ENCODE data around the gene PPL. TPM values are rescaled to one million over a fixed set of nuclear protein-coding genes. Genes with fewer than 3 reads are reported as not detected.

The PPL gene
- total and polyA plus RNA-seq, 2 of the 8 experiments (the other 6 are each of a cell fraction or from before 2014, with no cell fraction given), result 11.3 to 29.5 TPM

DNA sequence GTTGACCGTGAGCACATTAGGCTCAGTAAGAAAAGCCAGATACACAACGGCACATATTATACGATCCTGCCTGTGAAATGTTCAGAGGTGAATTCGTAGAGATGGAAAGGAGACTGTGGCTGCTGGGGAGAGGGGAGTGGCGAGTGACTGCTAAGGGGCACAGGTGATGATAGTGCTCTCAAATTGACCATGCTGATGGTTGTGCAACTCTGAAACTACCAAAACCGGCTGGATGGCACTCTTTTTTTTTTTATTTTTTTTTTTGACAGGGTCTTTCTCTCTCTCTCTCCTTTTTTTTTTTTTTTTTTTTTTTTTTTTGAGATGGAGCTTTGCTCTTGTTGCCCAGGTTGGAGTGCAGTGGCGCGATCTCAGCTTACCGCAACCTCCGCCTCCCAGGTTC is 13.0 kb upstream of the PPL start (continued):
- TF ChIP-seq ATF2 (IDR thresholded peaks at IDR 0.05; ENCODE audit: low read length), result no peak
- TF ChIP-seq MAX (IDR thresholded peaks at IDR 0.05), result no peak
- no peak for TF ChIP-seq SP4 (IDR thresholded peaks at IDR 0.05; ENCODE audit: low read length)
- TF ChIP-seq, protein P1, sequence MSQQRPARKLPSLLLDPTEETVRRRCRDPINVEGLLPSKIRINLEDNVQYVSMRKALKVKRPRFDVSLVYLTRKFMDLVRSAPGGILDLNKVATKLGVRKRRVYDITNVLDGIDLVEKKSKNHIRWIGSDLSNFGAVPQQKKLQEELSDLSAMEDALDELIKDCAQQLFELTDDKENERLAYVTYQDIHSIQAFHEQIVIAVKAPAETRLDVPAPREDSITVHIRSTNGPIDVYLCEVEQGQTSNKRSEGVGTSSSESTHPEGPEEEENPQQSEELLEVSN (IDR thresholded peaks at IDR 0.05), result no peak
- no peak for TF ChIP-seq NRF1 (IDR thresholded peaks at IDR 0.05; ENCODE audit: low read depth, low read length)
- TF ChIP-seq SUZ12 (IDR thresholded peaks at IDR 0.05; ENCODE audit: low read length), result no peak

All from H1 (cell line).